ENCODE data around the gene DMKN.
"Not testable (repeated sequence)": the region's sequence is repeated elsewhere in the genome, so short reads cannot be mapped to it uniquely, and the experiment has no call there.

The DMKN gene

GRCh38 chr19:35495107-35496064 lies 18.1 kb downstream of the DMKN start:
- peak; percentile 65 for DNase-seq

GRCh38 chr19:35493971-35494370 lies 19.5 kb downstream of the DMKN start:
- no peak for DNase-seq

- DNase-seq = no peak
Observed at GRCh38 chr19:35491836-35492360, 21.6 kb downstream of the DMKN start.

- no peak for DNase-seq
Observed at GRCh38 chr19:35490364-35490763, 23.1 kb downstream of the DMKN start, which contains the start of gene KRTDAP. KRTDAP (minus strand) TSS chr19:35490464; CDS start chr19:35490442, 22 bp downstream.

GRCh38 chr19:35488677-35489076 lies 24.8 kb downstream of the DMKN start:
- no peak for DNase-seq

GRCh38 chr19:35487656-35488182 lies 25.7 kb downstream of the DMKN start:
- no peak for DNase-seq

GRCh38 chr19:35486268-35486708 lies 27.2 kb downstream of the DMKN start:
- no peak for DNase-seq

GRCh38 chr19:35484252-35485036 lies 29.0 kb downstream of the DMKN start:
- no peak for DNase-seq

- no peak for DNase-seq
Observed at GRCh38 chr19:35483089-35483488, 30.4 kb downstream of the DMKN start.

- DNase-seq = no peak
Observed at GRCh38 chr19:35478794-35479677, 34.4 kb downstream of the DMKN start.

GRCh38 chr19:35476149-35476548 lies 37.3 kb downstream of the DMKN start:
- DNase-seq = no peak

GRCh38 chr19:35474594-35474993 lies 38.9 kb downstream of the DMKN start:
- not testable (repeated sequence) for DNase-seq

GRCh38 chr19:35474104-35474503 lies 39.3 kb downstream of the DMKN start:
- DNase-seq = no peak

GRCh38 chr19:35471946-35472345 lies 41.5 kb downstream of the DMKN start:
- no peak for DNase-seq

GRCh38 chr19:35471075-35471474 lies 42.4 kb downstream of the DMKN start:
- not testable (repeated sequence) for DNase-seq

GRCh38 chr19:35470128-35470527 lies 43.3 kb downstream of the DMKN start:
- DNase-seq = no peak

- peak; percentile 70 for DNase-seq
Observed at GRCh38 chr19:35468637-35469036, 44.8 kb downstream of the DMKN start.

- DNase-seq = no peak
Observed at GRCh38 chr19:35466259-35466658, 47.2 kb downstream of the DMKN start.

- not testable (repeated sequence) for DNase-seq
Observed at GRCh38 chr19:35462956-35463355, 50.5 kb downstream of the DMKN start.

GRCh38 chr19:35462476-35462953 lies 50.9 kb downstream of the DMKN start:
- DNase-seq = no peak

GRCh38 chr19:35461788-35462187 lies 51.7 kb downstream of the DMKN start:
- not testable (repeated sequence) for DNase-seq

- no peak for DNase-seq
Observed at GRCh38 chr19:35461060-35461459, 52.4 kb downstream of the DMKN start.
